GM12878 (cell line): ENCODE measurements around the gene TBCD. TPM values are rescaled to one million over a fixed set of nuclear protein-coding genes. Genes with fewer than 3 reads are reported as not detected.

Experiments
- ATAC-seq: fragments of 200-7000 bp; cut with Tn5 transposase; 3 replicates; pipeline ENCODE4 v1.9.1; 2020; ENCODE audit warnings: mild to moderate bottlenecking, moderate library complexity
- BruUV-seq: library from RNA; stranded (reverse); fragments of 400-500 nt; replicated peaks from 2 replicates; lab custom pipeline; 2021; lab: Mats Ljungman, UMichigan
- CTCF ChIA-PET: fragments of 300-600 bp; sonication (Branson Sonifier 250); formaldehyde crosslinking; extraction: SDS; loops from one replicate; lab custom pipeline; 2021; ENCODE audit warnings: inconsistent platforms; lab: Yijun Ruan, JAX
- POLR2A ChIA-PET: fragments of 350-600 bp; formaldehyde crosslinking; extraction: SDS; loops from one replicate; lab custom pipeline; 2021; ENCODE audit warnings: inconsistent platforms; lab: Charles Lee
- RAD21 ChIA-PET: fragments of 300-600 bp; sonication (Branson Sonifier 250); formaldehyde crosslinking; loops from one replicate; lab custom pipeline; 2023; ENCODE audit warnings: antibody characterized with exemption; ENCODE audit not compliant: unreplicated experiment; lab: Charles Lee
- SMC1A ChIA-PET: fragments of 300-600 bp; sonication (Branson Sonifier 250); formaldehyde crosslinking; loops from one replicate; lab custom pipeline; 2023; ENCODE audit not compliant: unreplicated experiment, uncharacterized antibody; lab: Charles Lee
- DNase-seq: peaks from one replicate; pipeline ENCODE4 v3.0.0-alpha.2; 2011; ENCODE audit warnings: low read depth, low spot score
- FAIRE-seq: peaks from 3 replicates; lab custom pipeline; 2011; peaks lifted over from hg19 to GRCh38; lab: Jason Lieb, UNC
- H2AFZ ChIP-seq: 2 replicates; pipeline ENCODE4 v1.6.0; 2011; ENCODE audit warnings: low read depth, low read length, control low read depth; ENCODE audit not compliant: control insufficient read depth
- H3K27ac ChIP-seq: 2 replicates; pipeline ENCODE4 v1.5.1; 2011; ENCODE audit warnings: control low read depth; ENCODE audit not compliant: control insufficient read depth, insufficient read depth
- H3K27me3 ChIP-seq, 2 experiments: replicated peaks in 1 of 2; 2 replicates each; pipeline versions ENCODE4 v1.6.0 to v1.6.1; 2011; ENCODE audit warnings: low read length in 1 of 2; ENCODE audit not compliant: control insufficient read depth in 2 of 2, insufficient read depth in 2 of 2
- H3K36me3 ChIP-seq, 2 experiments: 2 replicates each; pipeline ENCODE4 v1.5.1; 2011; ENCODE audit warnings: low read length in 1 of 2; ENCODE audit not compliant: control insufficient read depth in 2 of 2, insufficient read depth in 2 of 2
- H3K4me1 ChIP-seq: 2 replicates; pipeline ENCODE4 v1.6.1; 2011; ENCODE audit warnings: mild to moderate bottlenecking, low read length, moderate library complexity, mixed read lengths; ENCODE audit not compliant: control insufficient read depth, insufficient read depth
- H3K4me2 ChIP-seq: 2 replicates; pipeline ENCODE4 v1.6.0; 2011; ENCODE audit warnings: control low read depth; ENCODE audit not compliant: control insufficient read depth, insufficient read depth
- H3K4me3 ChIP-seq: fragments of 200-600 bp; sonication (generic); 2 replicates; pipeline ENCODE4 v1.5.1; 2016
- H3K79me2 ChIP-seq: 2 replicates; pipeline ENCODE4 v1.6.0; 2011; ENCODE audit warnings: low read length; ENCODE audit not compliant: control insufficient read depth, insufficient read depth
- H3K9ac ChIP-seq: 2 replicates; pipeline ENCODE4 v1.8.0; 2011; ENCODE audit warnings: low read length, control low read depth, mixed read lengths; ENCODE audit not compliant: control insufficient read depth, insufficient read depth
- H3K9me3 ChIP-seq: replicated peaks from 3 replicates; pipeline ENCODE4 v1.5.1; 2011; ENCODE audit warnings: mild to moderate bottlenecking, low read length; ENCODE audit not compliant: control insufficient read depth, insufficient read depth
- H4K20me1 ChIP-seq: 2 replicates; pipeline ENCODE4 v1.6.0; 2011; ENCODE audit not compliant: control insufficient read depth, insufficient read depth
- ATF7 ChIP-seq: fragments of 450-650 bp; IDR thresholded peaks from 2 replicates; pipeline ENCODE4 v1.6.1; 2016; ENCODE audit warnings: low read depth, mild to moderate bottlenecking
- E2F8 ChIP-seq: fragments of 450-650 bp; IDR thresholded peaks from 2 replicates; pipeline ENCODE4 v1.6.1; 2018; ENCODE audit warnings: mild to moderate bottlenecking, low read depth, moderate library complexity; ENCODE audit not compliant: partially characterized antibody
- HDGF ChIP-seq: fragments of 450-650 bp; IDR thresholded peaks from 2 replicates; pipeline ENCODE4 v1.6.1; 2016; ENCODE audit warnings: antibody characterized with exemption
- MXI1 ChIP-seq: fragments of 150-350 bp; IDR thresholded peaks from 2 replicates; pipeline ENCODE4 v1.6.1; 2011; ENCODE audit warnings: low read depth, mild to moderate bottlenecking, inconsistent platforms, low read length, improper control_type of control experiment
- NFIC ChIP-seq: IDR thresholded peaks from 2 replicates; pipeline ENCODE4 v1.6.1; 2012; ENCODE audit warnings: low read depth, mild to moderate bottlenecking, inconsistent platforms, low read length, moderate library complexity
- RFX5 ChIP-seq: IDR thresholded peaks from 2 replicates; pipeline ENCODE4 v1.6.1; 2011; ENCODE audit warnings: low read depth, low read length, improper control_type of control experiment
- SKIL ChIP-seq: fragments of 450-650 bp; IDR thresholded peaks from 2 replicates; pipeline ENCODE4 v1.6.1; 2017; ENCODE audit warnings: mild to moderate bottlenecking, low read depth, inconsistent platforms; ENCODE audit not compliant: poor library complexity, severe bottlenecking
- SPI1 ChIP-seq: IDR thresholded peaks from 2 replicates; pipeline ENCODE4 v1.6.1; 2011; ENCODE audit warnings: low read depth, mild to moderate bottlenecking, low read length, moderate library complexity, borderline replicate concordance; ENCODE audit not compliant: insufficient read depth
- SRF ChIP-seq, 2 experiments: IDR thresholded peaks; 2 replicates each; pipeline ENCODE4 v1.6.1; 2011; ENCODE audit warnings: low read depth in 2 of 2, low read length in 2 of 2, mild to moderate bottlenecking in 1 of 2, moderate library complexity in 1 of 2
- TBL1XR1 ChIP-seq: IDR thresholded peaks from 2 replicates; pipeline ENCODE4 v1.6.1; 2012; ENCODE audit warnings: low read depth, low read length, improper control_type of control experiment
- WRNIP1 ChIP-seq: IDR thresholded peaks from 2 replicates; pipeline ENCODE4 v1.6.1; 2011; ENCODE audit warnings: low read depth, low read length, improper control_type of control experiment, borderline replicate concordance
- ZBED1 ChIP-seq: IDR thresholded peaks from 2 replicates; pipeline ENCODE4 v1.6.1; 2016; ENCODE audit warnings: borderline replicate concordance
- WGBS: methylation state at CpG from one replicate; pipeline ENCODE4 v1.1.6; 2016; ENCODE audit warnings: low lambda C conversion rate; ENCODE audit not compliant: insufficient replicate concordance, insufficient coverage; ENCODE audit errors: missing lambda C conversion rate; 5-methylcytosine and 5-hydroxymethylcytosine counted together
- in situ Hi-C: fragments of 300-500 bp; cut with MboI; formaldehyde crosslinking; loops from 9 replicates; pipeline ENCODE4 v1.14.3; 2018; ENCODE audit warnings: mixed read lengths
- intact Hi-C: fragments of 100-400 bp; cut with micrococcal nuclease; formaldehyde crosslinking; loops from one replicate; pipeline ENCODE4 v1.14.2; 2022; ENCODE audit not compliant: unreplicated experiment
- polyA plus RNA-seq, 11 experiments: library from polyadenylated mRNA; depleted of rRNA in 4 of 11; unstranded in 6 of 11; stranded (reverse) in 5 of 11; fragments of >200 nt; fragmentation: Nextera tagmentation in 4 of 11; fragmentation: Illumina TruSeq in 1 of 11; extraction: Ambion mirVana in 4 of 11; extraction: Trizol in 1 of 11; gene quantifications; 1 replicate in 1 of 11; 2 replicates in 10 of 11; pipeline versions ENCODE4 v1.2.1 to v1.2.3, GENCODE V29; 2011 to 2016; ENCODE audit warnings: inconsistent platforms in 2 of 11, missing spikeins in 2 of 11, low read depth in 1 of 11
- total RNA-seq, 4 experiments: library from RNA; depleted of rRNA in 3 of 4; stranded (reverse); fragments of >200 nt in 3 of 4; fragmentation: Illumina TruSeq in 1 of 4; extraction: Trizol in 1 of 4; gene quantifications; 2 replicates each; pipeline versions ENCODE4 v1.2.1 to v1.2.3, GENCODE V29; 2013 to 2021

The TBCD gene
- total and polyA plus RNA-seq, 10 of the 15 experiments (the other 5 are each of a cell fraction or from before 2014, with no cell fraction given): 10.3 to 114 (median 52.4) TPM

GRCh38 chr17:82949361-82949760 is 197.5 kb downstream of the TBCD start:
- Histone ChIP-seq H3K27ac (no peak overlapping the region), H4K20me1 (no peaks in the 10 kb centered on the region), H2AFZ (no peak overlapping the region), H3K9me3 (peaks cover 20% of the 10 kb centered on the region), H3K4me1 (no peaks in the 10 kb centered on the region), H3K36me3 (no peaks in the 10 kb centered on the region; a peak in 1 of 4 replicates), H3K4me3 (no peak overlapping the region), H3K27me3 (no peaks in the 10 kb centered on the region; a peak in 1 of 4 replicates), H3K79me2 (no peaks in the 10 kb centered on the region), H3K4me2 (no peak overlapping the region)
- ChIA-PET RAD21 (no interaction called here), SMC1A (no interaction called here), POLR2A (no interaction called here), CTCF (no interaction called here)
- FAIRE-seq (no peak), DNase-seq (no peak)
- intact Hi-C loops: no loop called here
- WGBS: 97% methylated on average over 20 of the region's 20 CpGs
- no TSS peak for BruUV-seq
- no peak for TF ChIP-seq RFX5
- no peak for TF ChIP-seq E2F8
- no peak for TF ChIP-seq WRNIP1
- no peak for TF ChIP-seq SKIL
- TF ChIP-seq NFIC: no peak
- TF ChIP-seq SPI1: no peak
- TF ChIP-seq SRF (IDR thresholded peaks at IDR 0.05; ENCODE audit: low read depth in 2 of 2, low read length in 2 of 2): no peak
- no peak for TF ChIP-seq MXI1
- TF ChIP-seq HDGF: no peak
- no peak for TF ChIP-seq ATF7
- no peak for TF ChIP-seq TBL1XR1
- no peak for TF ChIP-seq ZBED1
- TF ChIP-seq, all 136 proteins: peak for 0
- in situ Hi-C loops: no loop called here
- no peak overlapping the region for H3K9ac ChIP-seq
- no peak for ATAC-seq
